A549 (cell line): ENCODE measurements around the gene CDK14. TPM values are rescaled to one million over a fixed set of nuclear protein-coding genes. Genes with fewer than 3 reads are reported as not detected.
A peak's percentile ranks its signal among the peaks of the same experiment; 100 is the strongest.

ENCODE experiments used
- ATAC-seq, 2 experiments: fragments of 200-7000 bp in 1 of 2; fragments of >200 bp in 1 of 2; cut with Nextera tagmentation in 1 of 2; cut with Tn5 transposase in 1 of 2; 3 replicates each; pipeline versions ENCODE4 v1.8.0 to v1.9.1; 2018 to 2020; ENCODE audit warnings: mild to moderate bottlenecking in 1 of 2, moderate library complexity in 1 of 2
- CTCF ChIA-PET: fragments of 300-600 bp; sonication (Branson Sonifier 250); formaldehyde crosslinking; extraction: SDS; loops from one replicate; lab custom pipeline; 2021; ENCODE audit warnings: antibody characterized with exemption, inconsistent platforms; lab: Yijun Ruan, JAX
- POLR2A ChIA-PET: fragments of 350-600 bp; formaldehyde crosslinking; extraction: SDS; loops from one replicate; lab custom pipeline; 2021; ENCODE audit warnings: antibody characterized with exemption, inconsistent platforms; lab: Yijun Ruan, JAX
- DNase-seq, 2 experiments: peaks; one replicate each; pipeline versions ENCODE4 v3.0.0 to v3.0.0-alpha.2; 2011 to 2016; ENCODE audit warnings: low read depth in 1 of 2, low spot score in 1 of 2
- FAIRE-seq: peaks from 2 replicates; lab custom pipeline; 2011; peaks lifted over from hg19 to GRCh38; lab: Jason Lieb, UNC
- H3K27ac ChIP-seq, 2 experiments: fragments of >200 bp; sonication (Bioruptor Twin); formaldehyde crosslinking; 3 replicates each; pipeline ENCODE4 v1.5.1; 2016 to 2017
- H3K4me1 ChIP-seq: fragments of >200 bp; sonication (Bioruptor Twin); formaldehyde crosslinking; 3 replicates; pipeline ENCODE4 v1.6.1; 2016
- H3K4me2 ChIP-seq: fragments of >200 bp; sonication (Bioruptor Twin); formaldehyde crosslinking; 3 replicates; pipeline ENCODE4 v1.6.1; 2016
- H3K4me3 ChIP-seq: fragments of >200 bp; sonication (Bioruptor Twin); formaldehyde crosslinking; 3 replicates; pipeline ENCODE4 v1.5.1; 2016
- H3K9me3 ChIP-seq: fragments of >200 bp; sonication (Bioruptor Twin); formaldehyde crosslinking; 3 replicates; pipeline ENCODE4 v1.6.1; 2016
- CBX2 ChIP-seq: fragments of 200-600 bp; sonication (generic); IDR thresholded peaks from 2 replicates; pipeline ENCODE4 v1.6.1; 2016; ENCODE audit warnings: low read depth, mild to moderate bottlenecking, borderline replicate concordance
- CBX8 ChIP-seq: fragments of 200-600 bp; sonication (generic); IDR thresholded peaks from 2 replicates; pipeline ENCODE4 v1.6.1; 2016
- CHD2 ChIP-seq: fragments of 150-350 bp; IDR thresholded peaks from 2 replicates; pipeline ENCODE4 v1.6.1; 2014; ENCODE audit warnings: low read length; ENCODE audit not compliant: partially characterized antibody
- CTCF ChIP-seq: fragments of >200 bp; sonication (Bioruptor Twin); formaldehyde crosslinking; IDR thresholded peaks from 3 replicates; pipeline ENCODE4 v1.5.1; 2016
- EHF ChIP-seq: fragments of 250-450 bp; sonication (Bioruptor Pico); IDR thresholded peaks from 2 replicates; pipeline ENCODE4 v1.5.0; 2020; ENCODE audit warnings: mild to moderate bottlenecking
- ESRRA ChIP-seq: fragments of 150-350 bp; IDR thresholded peaks from 2 replicates; pipeline ENCODE4 v1.6.1; 2014; ENCODE audit warnings: mild to moderate bottlenecking, low read length, borderline replicate concordance
- HDAC2 ChIP-seq: fragments of 200-600 bp; sonication (generic); IDR thresholded peaks from 2 replicates; pipeline ENCODE4 v1.6.1; 2016
- HEYL ChIP-seq: fragments of 250-450 bp; sonication (Bioruptor Pico); IDR thresholded peaks from 2 replicates; pipeline ENCODE4 v1.8.0; 2021; ENCODE audit warnings: mild to moderate bottlenecking, moderate library complexity
- JUN ChIP-seq, 2 experiments: fragments of >200 bp; sonication (Bioruptor Twin); formaldehyde crosslinking; IDR thresholded peaks; 2 replicates in 1 of 2; 3 replicates in 1 of 2; pipeline ENCODE4 v1.6.1; 2016 to 2017
- JUNB ChIP-seq: fragments of >200 bp; sonication (Bioruptor Twin); formaldehyde crosslinking; IDR thresholded peaks from 2 replicates; pipeline ENCODE4 v1.6.1; 2016
- KDM5A ChIP-seq: fragments of 200-600 bp; sonication (generic); IDR thresholded peaks from 2 replicates; pipeline ENCODE4 v1.6.1; 2016; ENCODE audit warnings: antibody characterized with exemption, mild to moderate bottlenecking
- MAZ ChIP-seq: fragments of 150-350 bp; IDR thresholded peaks from 2 replicates; pipeline ENCODE4 v1.6.1; 2014; ENCODE audit warnings: antibody characterized with exemption, low read depth, low read length, borderline replicate concordance
- MYC ChIP-seq: IDR thresholded peaks from 2 replicates; pipeline ENCODE4 v1.6.1; 2012; ENCODE audit warnings: mild to moderate bottlenecking, inconsistent platforms, low read length, improper control_type of control experiment, borderline replicate concordance
- NFE2L2 ChIP-seq: fragments of 150-350 bp; conservative IDR thresholded peaks from 2 replicates; pipeline ENCODE4 v1.6.1; 2014; ENCODE audit warnings: low read length
- PBX3 ChIP-seq: IDR thresholded peaks from 2 replicates; pipeline ENCODE4 v1.6.1; 2012
- POLR2A ChIP-seq: IDR thresholded peaks from 2 replicates; pipeline ENCODE4 v1.6.1; 2012; ENCODE audit warnings: mild to moderate bottlenecking, low read length
- POLR2AphosphoS2 ChIP-seq: conservative IDR thresholded peaks from 2 replicates; pipeline ENCODE4 v1.6.1; 2012; ENCODE audit warnings: low read length, improper control_type of control experiment, inconsistent platforms
- RAD21 ChIP-seq, 2 experiments: fragments of >200 bp in 1 of 2; sonication (Bioruptor Twin) in 1 of 2; formaldehyde crosslinking in 1 of 2; IDR thresholded peaks in 1 of 2; conservative IDR thresholded peaks in 1 of 2; 2 replicates in 1 of 2; 3 replicates in 1 of 2; pipeline ENCODE4 v1.6.1; 2012 to 2018; ENCODE audit warnings: inconsistent platforms in 1 of 2
- RARB ChIP-seq: fragments of 250-450 bp; sonication (Bioruptor Pico); IDR thresholded peaks from 2 replicates; pipeline ENCODE4 v1.8.0; 2021; ENCODE audit warnings: mild to moderate bottlenecking, moderate library complexity
- RCOR1 ChIP-seq: fragments of 150-350 bp; IDR thresholded peaks from 2 replicates; pipeline ENCODE4 v1.6.1; 2014; ENCODE audit warnings: antibody characterized with exemption, low read length, low read depth
- SMC3 ChIP-seq: fragments of >200 bp; sonication (Bioruptor Twin); formaldehyde crosslinking; IDR thresholded peaks from 3 replicates; pipeline ENCODE4 v1.6.1; 2018; ENCODE audit warnings: inconsistent platforms
- SREBF2 ChIP-seq: fragments of 450-650 bp; IDR thresholded peaks from 2 replicates; pipeline ENCODE4 v1.6.1; 2014; ENCODE audit warnings: mild to moderate bottlenecking, moderate library complexity
- TFCP2L1 ChIP-seq: fragments of 250-450 bp; sonication (Bioruptor Pico); IDR thresholded peaks from 2 replicates; pipeline ENCODE4 v1.5.0; 2021; ENCODE audit warnings: mild to moderate bottlenecking
- ZNF302 ChIP-seq: fragments of 250-450 bp; sonication (Bioruptor Pico); IDR thresholded peaks from 2 replicates; pipeline ENCODE4 v1.9.0; 2021; ENCODE audit warnings: inconsistent platforms, mild to moderate bottlenecking, moderate library complexity
- WGBS: methylation state at CpG from one replicate; pipeline ENCODE4 v1.1.6; 2017; ENCODE audit errors: missing lambda C conversion rate; 5-methylcytosine and 5-hydroxymethylcytosine counted together
- polyA plus RNA-seq, 4 experiments: library from polyadenylated mRNA; depleted of rRNA in 3 of 4; stranded (reverse); fragments of >200 nt; fragmentation: RNase III in 1 of 4; extraction: RNeasy Plus Mini Kit Qiagen cat#74134 plus additional on column Dnase treatment in 1 of 4; gene quantifications; 2 replicates in 3 of 4; 3 replicates in 1 of 4; pipeline ENCODE4 v1.2.3, GENCODE V29; 2011 to 2017

CDK14 gene
- polyA plus RNA-seq, 2 of the 4 experiments (the other 2 are of a cell fraction), result 0.21 to 0.23 TPM

- no peak for TF ChIP-seq EHF (CRISPR knock-in tag)
- no peak for TF ChIP-seq HEYL (CRISPR knock-in tag)
- TF ChIP-seq POLR2AphosphoS2, result no peak
- TF ChIP-seq JUN (IDR thresholded peaks at IDR 0.05), result no peak
Measured at GRCh38 chr7:91088691-91089090, 492.6 kb downstream of the CDK14 start (continued).

- peak; percentile 69 to 87; a peak in 5 of 6 replicates for ATAC-seq
- peak overlapping the region; percentile 65 for H3K4me2 ChIP-seq
- DNase-seq, result peak; percentile 17 to 24
- no peaks in the 10 kb centered on the region for H3K9me3 ChIP-seq
- ChIA-PET CTCF (interaction anchor here (0.6 to 2.9 kb wide), 29 partner anchors 9 to 1973 kb away, joined by 3 to 14 read pairs (median 4); no protein-coding TSS in a partner anchor), POLR2A (no interaction called here)
- no peak for FAIRE-seq
- TF ChIP-seq MYC (no peak), HEYL (CRISPR knock-in tag) (no peak), CTCF (peak; percentile 86), TFCP2L1 (CRISPR knock-in tag) (no peak), HDAC2 (no peak), ESRRA (no peak), SMC3 (peak; percentile 63), PBX3 (no peak), ZNF302 (CRISPR knock-in tag) (no peak), NFE2L2 (no peak), RAD21 (conservative IDR thresholded peaks at IDR 0.05 in 1 of 2, IDR thresholded peaks at IDR 0.05 in 1 of 2) (peak; percentile 58 to 64)
- under 1% methylated on average over 5 of the region's 5 CpGs for WGBS
- H3K4me3 ChIP-seq, result no peak overlapping the region
- H3K27ac ChIP-seq, result no peak overlapping the region
- no peaks in the 10 kb centered on the region for H3K4me1 ChIP-seq
Measured at GRCh38 chr7:91089382-91089963, 493.4 kb downstream of the CDK14 start.

GRCh38 chr7:91090684-91091083, 494.6 kb downstream of the CDK14 start:
- 55% methylated on average over 7 of the region's 7 CpGs for WGBS
- ChIA-PET CTCF (interaction anchor here (1.2 to 2.9 kb wide), 5 partner anchors 10 to 697 kb away, joined by 3 to 14 read pairs (median 7); no protein-coding TSS in a partner anchor), POLR2A (no interaction called here)
- H3K4me3 ChIP-seq, result no peak overlapping the region
- H3K27ac ChIP-seq, result no peak overlapping the region
- no peaks in the 10 kb centered on the region for H3K9me3 ChIP-seq
- H3K4me1 ChIP-seq, result no peaks in the 10 kb centered on the region
- FAIRE-seq, result no peak
- TF ChIP-seq ZNF302 (CRISPR knock-in tag), result no peak
- TF ChIP-seq HDAC2, result no peak
- no peak for TF ChIP-seq RCOR1
- TF ChIP-seq CBX8, result no peak
- TF ChIP-seq MYC, result no peak
- no peak for TF ChIP-seq MAZ
- no peak for TF ChIP-seq RARB (CRISPR knock-in tag)
- no peak for TF ChIP-seq JUNB
- TF ChIP-seq ESRRA, result no peak
- no peak for TF ChIP-seq CBX2
- no peak for TF ChIP-seq KDM5A
- no peak for TF ChIP-seq SREBF2
- TF ChIP-seq CHD2, result no peak
- no peak for TF ChIP-seq POLR2A
- no peak for DNase-seq
- no peak overlapping the region for H3K4me2 ChIP-seq
- no peak for ATAC-seq
